HepG2 (cell line): ENCODE results near the gene FUCA1. TPM values are rescaled to one million over a fixed set of nuclear protein-coding genes. Genes with fewer than 3 reads are reported as not detected.

Experiments used
- ATAC-seq: fragments of 200-7000 bp; cut with Tn5 transposase; 3 replicates; pipeline ENCODE4 v1.9.1; 2020; ENCODE audit warnings: mild to moderate bottlenecking, moderate library complexity
- BruUV-seq: library from RNA; stranded (reverse); fragments of 400-500 nt; replicated peaks from 2 replicates; lab custom pipeline; 2021; lab: Mats Ljungman, UMichigan
- CTCF ChIA-PET: fragments of 300-600 bp; formaldehyde crosslinking; extraction: SDS; loops from one replicate; lab custom pipeline; 2021; ENCODE audit warnings: low total read pairs, inconsistent platforms, low intra/inter-chr PET ratio; lab: Yijun Ruan, JAX
- POLR2A ChIA-PET: fragments of 350-600 bp; sonication (Branson Sonifier 250); formaldehyde crosslinking; loops from one replicate; lab custom pipeline; 2020; ENCODE audit warnings: antibody characterized with exemption, inconsistent platforms; lab: Yijun Ruan, JAX
- DNase-seq: peaks from one replicate; pipeline ENCODE4 v3.0.0-alpha.2; 2015; ENCODE audit warnings: low spot score
- FAIRE-seq: peaks from 3 replicates; lab custom pipeline; 2011; peaks lifted over from hg19 to GRCh38; lab: Jason Lieb, UNC
- H2AFZ ChIP-seq: one replicate; pipeline ENCODE4 v1.6.1; 2011; ENCODE audit warnings: low read length, inconsistent platforms
- H3K27ac ChIP-seq: fragments of 300-600 bp; 3 replicates; pipeline ENCODE4 v1.8.0; 2011; ENCODE audit warnings: mixed run types, mild to moderate bottlenecking, mixed read lengths, low read length, inconsistent platforms; ENCODE audit not compliant: insufficient read depth; ENCODE audit errors: extremely low read length
- H3K27me3 ChIP-seq, 2 experiments: fragments of 200-600 bp in 1 of 2; 2 replicates in 1 of 2; 3 replicates in 1 of 2; pipeline versions ENCODE4 v1.6.0 to v1.8.0; 2011; ENCODE audit warnings: low read length in 2 of 2, mild to moderate bottlenecking in 2 of 2, moderate library complexity in 2 of 2, inconsistent platforms in 1 of 2; ENCODE audit not compliant: insufficient read depth in 2 of 2, control insufficient read depth in 1 of 2
- H3K36me3 ChIP-seq, 2 experiments: fragments of 200-600 bp in 1 of 2; replicated peaks in 1 of 2; 2 replicates in 1 of 2; 3 replicates in 1 of 2; pipeline versions ENCODE4 v1.5.1 to v1.8.0; 2011; ENCODE audit warnings: low read length in 2 of 2, inconsistent platforms in 1 of 2; ENCODE audit not compliant: insufficient read depth in 2 of 2, control insufficient read depth in 1 of 2
- H3K4me1 ChIP-seq: 2 replicates; pipeline ENCODE4 v1.5.1; 2012; ENCODE audit warnings: low read length, inconsistent platforms; ENCODE audit not compliant: insufficient read depth
- H3K4me2 ChIP-seq: 2 replicates; pipeline ENCODE4 v1.6.0; 2011; ENCODE audit warnings: low read depth, low read length, inconsistent platforms
- H3K4me3 ChIP-seq, 3 experiments: fragments of 200-600 bp in 1 of 3; sonication (generic), shearing (Covaris generic) in 1 of 3; replicated peaks in 1 of 3; 2 replicates each; pipeline ENCODE4 v1.5.1; 2011 to 2016; ENCODE audit warnings: low read length in 3 of 3, inconsistent platforms in 2 of 3, low read depth in 2 of 3, mild to moderate bottlenecking in 2 of 3, control low read depth in 1 of 3, mixed read lengths in 1 of 3; ENCODE audit not compliant: insufficient read depth in 1 of 3
- H3K79me2 ChIP-seq: one replicate; pipeline ENCODE4 v1.6.1; 2011; ENCODE audit warnings: low read length, inconsistent platforms; ENCODE audit not compliant: insufficient read depth
- H3K9ac ChIP-seq: 2 replicates; pipeline ENCODE4 v1.6.0; 2011; ENCODE audit warnings: mild to moderate bottlenecking, low read depth, low read length, inconsistent platforms; ENCODE audit not compliant: insufficient read depth
- H3K9me3 ChIP-seq: 2 replicates; pipeline ENCODE4 v1.5.1; 2012; ENCODE audit warnings: mild to moderate bottlenecking, low read length
- H4K20me1 ChIP-seq: 2 replicates; pipeline ENCODE4 v1.6.0; 2011; ENCODE audit warnings: inconsistent platforms, mild to moderate bottlenecking, low read length, moderate library complexity; ENCODE audit not compliant: insufficient read depth
- BHLHE40 ChIP-seq: IDR thresholded peaks from 2 replicates; pipeline ENCODE4 v1.6.1; 2011; ENCODE audit warnings: low read length, improper control_type of control experiment
- HNF4A ChIP-seq: sonication (generic); formaldehyde crosslinking; IDR thresholded peaks from 2 replicates; pipeline ENCODE4 v1.4.0; 2020; ENCODE audit warnings: missing genetic modification reagents
- SOX6 ChIP-seq, 2 experiments: fragments of 450-650 bp in 1 of 2; sonication (generic) in 1 of 2; formaldehyde crosslinking in 1 of 2; IDR thresholded peaks; 2 replicates each; pipeline versions ENCODE4 v1.4.0 to v1.6.1; 2017 to 2020; ENCODE audit warnings: antibody characterized with exemption in 1 of 2, mild to moderate bottlenecking in 1 of 2, missing genetic modification reagents in 1 of 2
- ZNF746 ChIP-seq: sonication (generic); formaldehyde crosslinking; IDR thresholded peaks from 2 replicates; pipeline ENCODE4 v1.8.0; 2022; ENCODE audit warnings: mild to moderate bottlenecking, missing genetic modification reagents
- whole genome bisulfite sequencing: methylation state at CpG from one replicate; pipeline ENCODE4 v1.1.6; 2017; ENCODE audit warnings: low lambda C conversion rate; 5-methylcytosine and 5-hydroxymethylcytosine counted together
- in situ Hi-C: cut with HindIII; loops from 2 replicates; pipeline ENCODE4 v1.10.0; 2017; ENCODE audit warnings: low pct_unique_long_range_greater_than_20kb; ENCODE audit not compliant: extremely low pct_ligation_motif_present
- intact Hi-C: fragments of 100-400 bp; cut with micrococcal nuclease; formaldehyde crosslinking; loops from one replicate; pipeline ENCODE4 v1.10.0; 2022; ENCODE audit not compliant: unreplicated experiment
- polyA plus RNA-seq, 8 experiments: library from polyadenylated mRNA; depleted of rRNA in 3 of 8; stranded (reverse) in 7 of 8; unstranded in 1 of 8; fragments of >200 nt; fragmentation: Illumina TruSeq in 4 of 8; extraction: Trizol in 4 of 8; gene quantifications; 2 replicates each; pipeline versions ENCODE4 v1.2.1 to v1.2.3, GENCODE V29; 2011 to 2016; ENCODE audit warnings: low read depth in 4 of 8, missing spikeins in 1 of 8, mixed read lengths in 1 of 8; ENCODE audit not compliant: insufficient read depth in 1 of 8
- total RNA-seq, 5 experiments: library from RNA; depleted of rRNA; stranded (reverse); fragments of >200 nt; fragmentation: Illumina TruSeq; extraction: Trizol; gene quantifications; 2 replicates each; pipeline ENCODE4 v1.2.3, GENCODE V29; 2016; ENCODE audit warnings: low read depth in 1 of 5
- TF ChIP-seq, protein P1 (sequence below): sonication (generic); formaldehyde crosslinking; IDR thresholded peaks from 2 replicates; pipeline ENCODE4 v1.4.0; 2020; ENCODE audit warnings: mild to moderate bottlenecking, missing genetic modification reagents
- TF ChIP-seq, protein P2 (sequence below): sonication (generic); formaldehyde crosslinking; IDR thresholded peaks from 2 replicates; pipeline ENCODE4 v1.5.0; 2020; ENCODE audit warnings: missing genetic modification reagents

The FUCA1 gene
- total and polyA plus RNA-seq, 2 of the 13 experiments (the other 11 are each of a cell fraction or from before 2014, with no cell fraction given): 32.7 to 33.6 TPM

DNA sequence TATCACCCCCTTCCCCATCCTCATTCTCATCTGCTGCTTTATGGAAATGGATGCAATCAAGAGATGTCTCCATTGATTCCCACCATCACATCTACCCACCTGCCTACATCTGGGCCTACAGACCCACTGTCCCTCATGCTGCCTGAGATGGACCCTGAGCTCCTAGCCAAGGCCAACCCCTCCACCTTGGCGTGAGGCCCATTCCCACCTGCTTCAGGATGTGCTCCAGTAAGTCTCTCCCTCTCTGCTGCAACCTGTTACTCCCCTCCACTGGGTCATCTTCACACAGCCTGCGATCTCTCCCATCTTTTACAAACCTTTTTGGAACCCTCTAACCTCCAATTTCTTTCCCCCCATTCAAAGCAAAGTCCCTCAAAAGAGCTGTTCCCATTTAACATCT is 63.1 kb downstream of the FUCA1 start:
- BruUV-seq: no TSS peak

More for the DNA sequence above, 63.1 kb downstream of the FUCA1 start:
- Histone ChIP-seq H3K79me2 (no peaks in the 10 kb centered on the region), H3K4me2 (peak overlapping the region; percentile 19; the same call in 1 of the 2 replicates), H3K4me3 (no peak overlapping the region), H3K36me3 (peaks cover 0 to 2% of the 10 kb centered on the region in 2 experiments; a peak in 2 of 5 replicates), H3K27me3 (no peaks in the 10 kb centered on the region), H3K27ac (no peak overlapping the region), H3K9me3 (no peaks in the 10 kb centered on the region), H3K4me1 (peaks cover 64% of the 10 kb centered on the region), H4K20me1 (no peaks in the 10 kb centered on the region), H2AFZ (no peak overlapping the region), H3K9ac (no peak overlapping the region)
- in situ Hi-C loops (loop anchor here (5.0 kb wide), 2 partner anchors 62 to 112 kb away; partner anchors contain the start of gene FUCA1), intact Hi-C loops (no loop called here)
- ChIA-PET CTCF (interaction anchor here (0.6 kb wide), 1 partner anchor 63 kb away, joined by 3 read pairs; the partner anchor contains the start of gene FUCA1), POLR2A (interaction anchor here (1.3 to 1.6 kb wide), 2 partner anchors 19 to 20 kb away, joined by 4 to 6 read pairs; partner anchors contain the start of gene HMGCL)
- no peak for DNase-seq
- WGBS: 75% methylated on average over 2 of the region's 2 CpGs
- ATAC-seq: no peak
- TF ChIP-seq BHLHE40 (no peak), HNF4A (CRISPR knock-in tag) (0 out of 2 replicates have a peak, but pooled peaks have one; percentile 4), SOX6 (IDR thresholded peaks at IDR 0.05) (no peak), SOX6 (CRISPR knock-in tag; IDR thresholded peaks at IDR 0.05) (no peak), ZNF746 (CRISPR knock-in tag) (no peak)
- TF ChIP-seq, protein P1, sequence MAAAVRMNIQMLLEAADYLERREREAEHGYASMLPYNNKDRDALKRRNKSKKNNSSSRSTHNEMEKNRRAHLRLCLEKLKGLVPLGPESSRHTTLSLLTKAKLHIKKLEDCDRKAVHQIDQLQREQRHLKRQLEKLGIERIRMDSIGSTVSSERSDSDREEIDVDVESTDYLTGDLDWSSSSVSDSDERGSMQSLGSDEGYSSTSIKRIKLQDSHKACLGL: no peak
- TF ChIP-seq, protein P2, sequence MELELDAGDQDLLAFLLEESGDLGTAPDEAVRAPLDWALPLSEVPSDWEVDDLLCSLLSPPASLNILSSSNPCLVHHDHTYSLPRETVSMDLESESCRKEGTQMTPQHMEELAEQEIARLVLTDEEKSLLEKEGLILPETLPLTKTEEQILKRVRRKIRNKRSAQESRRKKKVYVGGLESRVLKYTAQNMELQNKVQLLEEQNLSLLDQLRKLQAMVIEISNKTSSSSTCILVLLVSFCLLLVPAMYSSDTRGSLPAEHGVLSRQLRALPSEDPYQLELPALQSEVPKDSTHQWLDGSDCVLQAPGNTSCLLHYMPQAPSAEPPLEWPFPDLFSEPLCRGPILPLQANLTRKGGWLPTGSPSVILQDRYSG: no peak
- no peak for FAIRE-seq
